BLaER1 (cell line): ENCODE measurements around the gene BAIAP2L1.
"Not testable (repeated sequence)": the region's sequence is repeated elsewhere in the genome, so short reads cannot be mapped to it uniquely, and the experiment has no call there.

Experiments used
- H3K27ac ChIP-seq: shearing (Covaris generic); formaldehyde crosslinking; 2 replicates; pipeline ENCODE4 v1.8.1; 2022
- H3K27me3 ChIP-seq: shearing (Covaris generic); formaldehyde crosslinking; 2 replicates; pipeline ENCODE4 v1.8.1; 2022
- H3K36me3 ChIP-seq: shearing (Covaris generic); formaldehyde crosslinking; 2 replicates; pipeline ENCODE4 v1.8.1; 2022
- H3K4me1 ChIP-seq: shearing (Covaris generic); formaldehyde crosslinking; 2 replicates; pipeline ENCODE4 v1.8.1; 2022
- H3K4me2 ChIP-seq: shearing (Covaris generic); formaldehyde crosslinking; 2 replicates; pipeline ENCODE4 v1.8.1; 2022
- H3K4me3 ChIP-seq: shearing (Covaris generic); formaldehyde crosslinking; 2 replicates; pipeline ENCODE4 v1.8.1; 2022
- H3K9ac ChIP-seq: shearing (Covaris generic); formaldehyde crosslinking; 2 replicates; pipeline ENCODE4 v1.8.1; 2022
- H3K9me3 ChIP-seq: shearing (Covaris generic); formaldehyde crosslinking; 2 replicates; pipeline ENCODE4 v1.8.1; 2022
- H4K20me1 ChIP-seq: shearing (Covaris generic); formaldehyde crosslinking; 2 replicates; pipeline ENCODE4 v1.8.1; 2022
- Cebpa-rat ChIP-seq: shearing (Covaris generic); IDR thresholded peaks from 2 replicates; pipeline ENCODE4 v1.8.1; 2022

The BAIAP2L1 gene

DNA sequence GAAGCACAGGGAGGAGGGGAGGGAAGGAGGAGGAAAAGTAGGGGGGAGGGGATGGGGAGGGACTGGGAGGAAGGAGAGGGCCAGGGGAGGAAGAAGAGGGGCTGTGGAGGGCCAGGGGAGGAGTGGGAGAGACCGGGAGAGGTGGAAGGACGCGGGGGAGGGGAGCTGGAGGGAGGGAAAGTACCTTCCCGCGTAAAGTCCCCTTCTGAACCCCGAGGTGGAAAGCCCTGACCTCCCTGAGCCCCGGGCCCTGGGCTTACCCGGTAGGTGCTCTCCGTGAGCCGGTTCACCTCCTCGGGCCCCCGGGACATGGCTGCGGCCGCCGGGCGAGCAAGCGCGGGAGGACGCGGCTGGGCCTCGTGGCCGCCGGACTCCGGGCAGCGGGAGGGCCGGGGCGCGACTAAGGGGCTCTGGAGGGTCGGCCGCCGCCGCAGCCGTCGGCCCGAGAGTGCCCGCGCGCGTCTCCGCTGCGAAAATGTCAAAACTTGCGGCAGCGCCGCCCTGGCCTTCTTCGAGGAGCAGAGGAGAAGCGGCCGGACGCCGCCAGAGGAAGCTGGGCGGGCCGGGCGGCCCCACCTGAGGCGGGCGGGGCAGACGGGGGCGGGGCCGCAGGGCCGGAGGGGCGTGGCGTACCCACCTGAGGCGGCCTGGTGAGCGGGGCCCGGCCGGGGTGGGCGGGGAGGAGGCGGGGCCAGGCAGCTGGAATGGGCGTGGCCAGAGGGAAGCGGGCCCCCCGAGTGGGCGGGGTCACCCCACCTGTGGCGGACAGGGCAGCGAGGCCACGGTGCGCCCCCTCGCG lies at the start of gene BAIAP2L1:
Gene BAIAP2L1 (minus strand): TSS at position 549 of the 799 bp plus-strand sequence. CDS start 238 bp downstream, at position 311.
- no peak for TF ChIP-seq Cebpa-rat
- peak within 1 kb of the TSS; percentile 77 for H3K9ac ChIP-seq
- no peaks in the 10 kb centered on the region for H4K20me1 ChIP-seq
- H3K27me3 ChIP-seq, result no peaks in the 10 kb centered on the region
- H3K36me3 ChIP-seq, result no peaks in the 10 kb centered on the region
- peak within 1 kb of the TSS; percentile 72 for H3K27ac ChIP-seq
- H3K4me3 ChIP-seq, result peak within 1 kb of the TSS; percentile 82
- H3K9me3 ChIP-seq, result no peaks in the 10 kb centered on the region
- H3K4me1 ChIP-seq, result peaks cover 29% of the 10 kb centered on the region
- H3K4me2 ChIP-seq, result peak within 1 kb of the TSS; percentile 94

DNA sequence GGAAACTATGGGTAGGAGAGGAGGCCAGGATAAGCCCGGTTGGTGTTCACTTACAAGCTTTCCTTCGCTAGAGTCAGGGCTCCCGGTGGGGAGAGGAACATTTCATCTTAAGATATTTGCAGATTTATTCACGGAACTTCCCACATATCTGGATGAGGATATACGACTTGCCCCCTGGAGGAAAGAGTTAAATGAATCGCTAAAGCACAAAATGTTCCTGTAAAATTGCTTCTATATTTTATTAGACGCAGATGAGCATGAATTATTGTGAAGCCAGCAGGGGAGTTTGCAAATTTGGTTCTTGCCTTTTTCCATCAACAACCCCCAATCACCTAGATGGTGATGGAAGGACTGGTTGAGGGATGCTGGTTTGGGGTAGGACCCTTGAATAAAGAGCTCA lies 47.9 kb upstream of the BAIAP2L1 start:
- no peaks in the 10 kb centered on the region for H3K4me1 ChIP-seq
- H3K27me3 ChIP-seq, result no peaks in the 10 kb centered on the region
- H3K4me3 ChIP-seq, result no peak overlapping the region
- no peak overlapping the region for H3K9ac ChIP-seq
- TF ChIP-seq Cebpa-rat, result no peak
- H3K4me2 ChIP-seq, result no peak overlapping the region
- H3K9me3 ChIP-seq, result peaks cover 17% of the 10 kb centered on the region
- H4K20me1 ChIP-seq, result no peaks in the 10 kb centered on the region
- no peak overlapping the region for H3K27ac ChIP-seq
- H3K36me3 ChIP-seq, result no peaks in the 10 kb centered on the region

DNA sequence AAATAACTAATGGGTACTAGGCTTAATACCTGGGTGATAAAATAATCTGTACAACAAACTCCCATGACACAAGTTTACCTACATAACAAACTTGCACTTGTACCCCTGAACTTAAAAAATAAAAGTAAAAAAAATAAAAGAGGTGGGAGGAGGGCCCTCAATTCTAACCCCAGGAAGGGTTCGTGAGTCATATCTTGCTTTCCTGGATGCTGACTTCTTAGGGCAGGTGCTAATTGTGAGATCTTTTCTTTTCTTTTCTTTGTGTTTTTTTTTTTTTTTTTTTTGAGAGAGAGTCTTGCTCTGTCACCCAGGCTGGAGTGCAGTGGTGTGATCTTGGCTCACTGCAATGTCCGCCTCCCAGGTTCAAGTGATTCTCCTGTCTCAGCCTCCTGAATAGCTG lies 40.1 kb upstream of the BAIAP2L1 start:
- H3K9me3 ChIP-seq, H4K20me1 ChIP-seq, H3K4me3 ChIP-seq, H3K9ac ChIP-seq, H3K36me3 ChIP-seq, H3K4me2 ChIP-seq, H3K27me3 ChIP-seq, H3K27ac ChIP-seq: not testable (repeated sequence)
- peaks cover 19% of the 10 kb centered on the region for H3K4me1 ChIP-seq

- Histone ChIP-seq H3K4me1 (peaks cover 35% of the 10 kb centered on the region), H3K27me3 (no peaks in the 10 kb centered on the region), H3K9ac (no peak overlapping the region), H3K36me3 (no peaks in the 10 kb centered on the region), H3K9me3 (peaks cover 8% of the 10 kb centered on the region), H3K4me2 (no peak overlapping the region), H4K20me1 (no peaks in the 10 kb centered on the region), H3K4me3 (no peak overlapping the region), H3K27ac (no peak overlapping the region)
- no peak for TF ChIP-seq Cebpa-rat
Measured at GRCh38 chr7:98439484-98439883, 38.6 kb upstream of the BAIAP2L1 start.

GRCh38 chr7:98434087-98434486 lies 33.2 kb upstream of the BAIAP2L1 start:
- Histone ChIP-seq H3K4me2 (peak overlapping the region; percentile 45), H3K27me3 (no peaks in the 10 kb centered on the region), H3K4me1 (peaks cover 42% of the 10 kb centered on the region), H3K36me3 (no peaks in the 10 kb centered on the region), H4K20me1 (no peaks in the 10 kb centered on the region), H3K9me3 (no peaks in the 10 kb centered on the region), H3K9ac (no peak overlapping the region), H3K27ac (no peak overlapping the region), H3K4me3 (no peak overlapping the region)
- no peak for TF ChIP-seq Cebpa-rat

GRCh38 chr7:98429799-98430198 lies 28.9 kb upstream of the BAIAP2L1 start:
- H3K4me1 ChIP-seq, result peaks cover 11% of the 10 kb centered on the region
- no peak for TF ChIP-seq Cebpa-rat
- no peaks in the 10 kb centered on the region for H3K36me3 ChIP-seq
- H3K27ac ChIP-seq, result no peak overlapping the region
- no peaks in the 10 kb centered on the region for H3K27me3 ChIP-seq
- no peaks in the 10 kb centered on the region for H3K9me3 ChIP-seq
- no peak overlapping the region for H3K4me2 ChIP-seq
- H4K20me1 ChIP-seq, result no peaks in the 10 kb centered on the region
- no peak overlapping the region for H3K9ac ChIP-seq
- no peak overlapping the region for H3K4me3 ChIP-seq

DNA sequence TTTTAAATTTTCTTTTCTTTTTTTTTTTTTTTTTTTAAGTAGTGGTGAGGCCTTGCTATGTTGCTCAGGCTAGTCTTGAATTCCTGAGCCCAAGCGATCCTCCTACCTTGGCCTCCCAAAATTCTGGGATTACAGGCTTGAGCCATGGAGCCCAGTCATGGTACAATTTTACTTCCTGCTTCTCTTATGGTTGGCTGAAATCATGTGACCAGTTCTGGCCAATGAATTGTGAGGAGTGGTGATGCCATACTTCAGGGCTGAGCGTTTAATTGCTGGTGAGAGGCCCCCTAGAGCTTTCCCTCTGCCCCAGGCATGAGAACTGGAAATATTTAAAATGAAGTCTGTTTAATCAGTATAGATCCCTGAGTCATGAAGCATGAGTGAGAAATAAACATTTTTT lies 22.2 kb upstream of the BAIAP2L1 start:
- no peaks in the 10 kb centered on the region for H4K20me1 ChIP-seq
- no peak overlapping the region for H3K27ac ChIP-seq
- no peak overlapping the region for H3K4me2 ChIP-seq
- H3K27me3 ChIP-seq, result no peaks in the 10 kb centered on the region
- H3K9me3 ChIP-seq, result no peaks in the 10 kb centered on the region
- H3K9ac ChIP-seq, result no peak overlapping the region
- TF ChIP-seq Cebpa-rat, result no peak
- no peak overlapping the region for H3K4me3 ChIP-seq
- no peaks in the 10 kb centered on the region for H3K4me1 ChIP-seq
- H3K36me3 ChIP-seq, result no peaks in the 10 kb centered on the region

- Histone ChIP-seq H3K4me3 (no peak overlapping the region), H4K20me1 (no peaks in the 10 kb centered on the region), H3K9ac (no peak overlapping the region), H3K27ac (no peak overlapping the region), H3K27me3 (no peaks in the 10 kb centered on the region), H3K9me3 (no peaks in the 10 kb centered on the region), H3K4me2 (no peak overlapping the region), H3K4me1 (no peaks in the 10 kb centered on the region), H3K36me3 (no peaks in the 10 kb centered on the region)
- no peak for TF ChIP-seq Cebpa-rat
Measured at GRCh38 chr7:98420966-98421612, 20.2 kb upstream of the BAIAP2L1 start.

GRCh38 chr7:98419988-98420387 lies 19.1 kb upstream of the BAIAP2L1 start:
- H3K36me3 ChIP-seq, H4K20me1 ChIP-seq, H3K4me2 ChIP-seq, H3K4me1 ChIP-seq, H3K4me3 ChIP-seq, H3K27ac ChIP-seq, H3K9me3 ChIP-seq, H3K27me3 ChIP-seq, H3K9ac ChIP-seq: not testable (repeated sequence)

- not testable (repeated sequence) for H3K4me3 ChIP-seq, H3K36me3 ChIP-seq, H3K27ac ChIP-seq, H3K4me2 ChIP-seq, H4K20me1 ChIP-seq, H3K4me1 ChIP-seq, H3K9ac ChIP-seq, H3K27me3 ChIP-seq, H3K9me3 ChIP-seq
Measured at GRCh38 chr7:98419316-98419691, 18.4 kb upstream of the BAIAP2L1 start.
